GM12878 (cell line): ENCODE results near the gene CBX8. TPM values are rescaled to one million over a fixed set of nuclear protein-coding genes. Genes with fewer than 3 reads are reported as not detected.
A peak's percentile ranks its signal among the peaks of the same experiment; 100 is the strongest.

ENCODE experiments used
- ATAC-seq: fragments of 200-7000 bp; cut with Tn5 transposase; 3 replicates; pipeline ENCODE4 v1.9.1; 2020; ENCODE audit warnings: mild to moderate bottlenecking, moderate library complexity
- BruUV-seq: library from RNA; stranded (reverse); fragments of 400-500 nt; replicated peaks from 2 replicates; lab custom pipeline; 2021; lab: Mats Ljungman, UMichigan
- CTCF ChIA-PET: fragments of 300-600 bp; sonication (Branson Sonifier 250); formaldehyde crosslinking; extraction: SDS; loops from one replicate; lab custom pipeline; 2021; ENCODE audit warnings: inconsistent platforms; lab: Yijun Ruan, JAX
- POLR2A ChIA-PET: fragments of 350-600 bp; formaldehyde crosslinking; extraction: SDS; loops from one replicate; lab custom pipeline; 2021; ENCODE audit warnings: inconsistent platforms; lab: Charles Lee
- RAD21 ChIA-PET: fragments of 300-600 bp; sonication (Branson Sonifier 250); formaldehyde crosslinking; loops from one replicate; lab custom pipeline; 2023; ENCODE audit warnings: antibody characterized with exemption; ENCODE audit not compliant: unreplicated experiment; lab: Charles Lee
- SMC1A ChIA-PET: fragments of 300-600 bp; sonication (Branson Sonifier 250); formaldehyde crosslinking; loops from one replicate; lab custom pipeline; 2023; ENCODE audit not compliant: unreplicated experiment, uncharacterized antibody; lab: Charles Lee
- DNase-seq: peaks from one replicate; pipeline ENCODE4 v3.0.0-alpha.2; 2011; ENCODE audit warnings: low read depth, low spot score
- FAIRE-seq: peaks from 3 replicates; lab custom pipeline; 2011; peaks lifted over from hg19 to GRCh38; lab: Jason Lieb, UNC
- H2AFZ ChIP-seq: 2 replicates; pipeline ENCODE4 v1.6.0; 2011; ENCODE audit warnings: low read depth, low read length, control low read depth; ENCODE audit not compliant: control insufficient read depth
- H3K27ac ChIP-seq: 2 replicates; pipeline ENCODE4 v1.5.1; 2011; ENCODE audit warnings: control low read depth; ENCODE audit not compliant: control insufficient read depth, insufficient read depth
- H3K27me3 ChIP-seq, 2 experiments: replicated peaks in 1 of 2; 2 replicates each; pipeline versions ENCODE4 v1.6.0 to v1.6.1; 2011; ENCODE audit warnings: low read length in 1 of 2; ENCODE audit not compliant: control insufficient read depth in 2 of 2, insufficient read depth in 2 of 2
- H3K36me3 ChIP-seq, 2 experiments: 2 replicates each; pipeline ENCODE4 v1.5.1; 2011; ENCODE audit warnings: low read length in 1 of 2; ENCODE audit not compliant: control insufficient read depth in 2 of 2, insufficient read depth in 2 of 2
- H3K4me1 ChIP-seq: 2 replicates; pipeline ENCODE4 v1.6.1; 2011; ENCODE audit warnings: mild to moderate bottlenecking, low read length, moderate library complexity, mixed read lengths; ENCODE audit not compliant: control insufficient read depth, insufficient read depth
- H3K4me2 ChIP-seq: 2 replicates; pipeline ENCODE4 v1.6.0; 2011; ENCODE audit warnings: control low read depth; ENCODE audit not compliant: control insufficient read depth, insufficient read depth
- H3K4me3 ChIP-seq: fragments of 200-600 bp; sonication (generic); 2 replicates; pipeline ENCODE4 v1.5.1; 2016
- H3K79me2 ChIP-seq: 2 replicates; pipeline ENCODE4 v1.6.0; 2011; ENCODE audit warnings: low read length; ENCODE audit not compliant: control insufficient read depth, insufficient read depth
- H3K9ac ChIP-seq: 2 replicates; pipeline ENCODE4 v1.8.0; 2011; ENCODE audit warnings: low read length, control low read depth, mixed read lengths; ENCODE audit not compliant: control insufficient read depth, insufficient read depth
- H3K9me3 ChIP-seq: replicated peaks from 3 replicates; pipeline ENCODE4 v1.5.1; 2011; ENCODE audit warnings: mild to moderate bottlenecking, low read length; ENCODE audit not compliant: control insufficient read depth, insufficient read depth
- H4K20me1 ChIP-seq: 2 replicates; pipeline ENCODE4 v1.6.0; 2011; ENCODE audit not compliant: control insufficient read depth, insufficient read depth
- CHD4 ChIP-seq: fragments of 200-600 bp; sonication (generic); IDR thresholded peaks from 2 replicates; pipeline ENCODE4 v1.6.1; 2016; ENCODE audit warnings: mild to moderate bottlenecking
- CREB1 ChIP-seq: IDR thresholded peaks from 2 replicates; pipeline ENCODE4 v1.6.1; 2012; ENCODE audit warnings: low read depth, mild to moderate bottlenecking, inconsistent platforms
- KAT2A ChIP-seq: conservative IDR thresholded peaks from 2 replicates; pipeline ENCODE4 v1.6.1; 2011; ENCODE audit warnings: low read depth, low read length; ENCODE audit not compliant: control insufficient read depth
- SMARCA5 ChIP-seq: fragments of 450-650 bp; IDR thresholded peaks from 2 replicates; pipeline ENCODE4 v1.6.1; 2017; ENCODE audit warnings: mild to moderate bottlenecking
- TCF12 ChIP-seq: IDR thresholded peaks from 2 replicates; pipeline ENCODE4 v1.6.1; 2011; ENCODE audit warnings: low read depth, mild to moderate bottlenecking, low read length
- TCF3 ChIP-seq: IDR thresholded peaks from 2 replicates; pipeline ENCODE4 v1.6.1; 2012; ENCODE audit warnings: low read depth, mild to moderate bottlenecking, low read length, borderline replicate concordance; ENCODE audit not compliant: insufficient read depth
- ZNF207 ChIP-seq: fragments of 450-650 bp; IDR thresholded peaks from 2 replicates; pipeline ENCODE4 v1.6.1; 2014; ENCODE audit warnings: antibody characterized with exemption, mild to moderate bottlenecking, borderline replicate concordance
- ZSCAN29 ChIP-seq: fragments of 450-650 bp; IDR thresholded peaks from 2 replicates; pipeline ENCODE4 v1.6.1; 2017; ENCODE audit warnings: mild to moderate bottlenecking, moderate library complexity
- WGBS: methylation state at CpG from one replicate; pipeline ENCODE4 v1.1.6; 2016; ENCODE audit warnings: low lambda C conversion rate; ENCODE audit not compliant: insufficient replicate concordance, insufficient coverage; ENCODE audit errors: missing lambda C conversion rate; 5-methylcytosine and 5-hydroxymethylcytosine counted together
- in situ Hi-C: fragments of 300-500 bp; cut with MboI; formaldehyde crosslinking; loops from 9 replicates; pipeline ENCODE4 v1.14.3; 2018; ENCODE audit warnings: mixed read lengths
- intact Hi-C: fragments of 100-400 bp; cut with micrococcal nuclease; formaldehyde crosslinking; loops from one replicate; pipeline ENCODE4 v1.14.2; 2022; ENCODE audit not compliant: unreplicated experiment
- polyA plus RNA-seq, 11 experiments: library from polyadenylated mRNA; depleted of rRNA in 4 of 11; unstranded in 6 of 11; stranded (reverse) in 5 of 11; fragments of >200 nt; fragmentation: Nextera tagmentation in 4 of 11; fragmentation: Illumina TruSeq in 1 of 11; extraction: Ambion mirVana in 4 of 11; extraction: Trizol in 1 of 11; gene quantifications; 1 replicate in 1 of 11; 2 replicates in 10 of 11; pipeline versions ENCODE4 v1.2.1 to v1.2.3, GENCODE V29; 2011 to 2016; ENCODE audit warnings: inconsistent platforms in 2 of 11, missing spikeins in 2 of 11, low read depth in 1 of 11
- total RNA-seq, 4 experiments: library from RNA; depleted of rRNA in 3 of 4; stranded (reverse); fragments of >200 nt in 3 of 4; fragmentation: Illumina TruSeq in 1 of 4; extraction: Trizol in 1 of 4; gene quantifications; 2 replicates each; pipeline versions ENCODE4 v1.2.1 to v1.2.3, GENCODE V29; 2013 to 2021

Gene CBX8
- total and polyA plus RNA-seq, 10 of the 15 experiments (the other 5 are each of a cell fraction or from before 2014, with no cell fraction given): 0.03 to 6.7 (median 1.9) TPM

DNA sequence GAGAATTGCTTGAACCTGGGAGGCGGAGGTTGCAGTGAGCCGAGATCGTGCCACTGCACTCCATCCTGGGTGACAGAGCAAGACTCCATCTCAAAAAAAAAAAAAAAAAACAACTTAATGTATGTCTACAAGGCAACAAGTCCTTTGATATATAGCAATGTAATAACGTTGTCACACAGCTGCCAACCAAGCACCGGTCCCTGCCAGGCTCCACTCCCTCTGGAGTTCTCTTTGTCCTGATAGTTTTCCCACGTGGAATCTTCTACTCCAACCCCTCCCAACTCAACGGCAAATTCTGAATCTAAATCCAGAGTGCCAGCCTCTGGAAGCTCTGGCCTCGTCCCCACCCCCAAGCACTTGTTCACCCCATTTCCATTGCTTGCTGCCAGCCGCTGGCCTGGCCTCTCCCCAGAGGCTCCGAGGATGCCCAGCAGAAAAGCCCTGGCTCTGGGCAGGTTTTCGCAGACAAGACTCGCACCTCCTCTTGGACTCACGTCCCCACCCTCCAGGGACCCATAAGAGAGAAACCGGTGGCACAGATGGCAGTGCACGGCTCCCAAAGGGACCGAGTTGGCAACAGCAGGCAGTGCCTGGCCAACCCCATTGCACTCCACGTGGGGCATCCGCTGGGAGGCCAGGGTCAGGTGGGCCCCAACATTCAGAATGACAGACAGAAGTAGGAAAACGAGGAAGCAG lies 34.8 kb downstream of the CBX8 start:
- in situ Hi-C loops: no loop called here
- CTCF ChIA-PET: interaction anchor here (1.2 kb wide), 2 partner anchors 13 to 16 kb away, joined by 3 to 5 read pairs; no protein-coding TSS in a partner anchor

DNA sequence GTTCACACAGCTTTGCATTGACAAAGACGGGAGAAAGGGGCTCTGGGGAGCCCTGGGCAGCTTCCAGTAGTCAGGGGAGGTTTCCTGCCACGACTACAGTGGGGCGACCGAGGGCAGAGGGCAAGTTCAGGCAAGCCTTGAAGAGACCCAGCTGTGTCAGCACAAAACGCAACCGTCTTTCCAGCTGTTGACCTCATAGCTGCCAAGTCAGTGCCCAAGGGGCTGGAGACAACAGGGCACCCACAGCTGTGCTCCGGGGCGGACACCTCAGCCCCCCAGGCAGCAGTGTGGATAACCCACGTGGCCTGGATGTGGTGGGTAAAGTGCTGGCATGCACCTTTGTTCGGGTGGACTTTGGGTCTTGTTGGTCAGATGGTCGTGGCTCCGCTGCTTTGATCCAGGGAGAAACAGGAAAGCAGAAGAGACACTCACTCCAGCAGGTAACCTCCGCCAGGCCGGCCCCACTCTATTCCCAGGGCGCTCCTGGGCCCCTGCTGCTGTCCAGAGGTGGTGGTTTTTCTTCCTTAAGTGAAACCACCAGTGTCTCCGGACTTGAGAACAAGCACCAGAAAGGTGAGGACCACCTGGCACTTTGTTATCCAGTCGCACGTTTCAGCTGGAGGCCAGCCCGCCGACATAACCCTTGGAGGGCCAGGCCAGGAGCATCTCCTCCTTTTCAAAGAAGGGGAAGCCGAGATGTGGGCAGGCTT lies 36.5 kb downstream of the CBX8 start:
- no peak for TF ChIP-seq KAT2A
- peak; percentile 29; the same call in 1 of the 2 replicates for TF ChIP-seq TCF12
- no peak for TF ChIP-seq CREB1
- TF ChIP-seq TCF3: 0 out of 2 replicates have a peak, but pooled peaks have one; percentile 52
- no peak for TF ChIP-seq ZNF207
- WGBS: 43% methylated on average over 21 of the region's 21 CpGs
- H3K4me3 ChIP-seq: no peak overlapping the region
- no peak for DNase-seq
- no peak overlapping the region for H3K9ac ChIP-seq
- SMC1A ChIA-PET: no interaction called here
- peak overlapping the region; percentile 48 for H2AFZ ChIP-seq
- no peak for FAIRE-seq
- no peaks in the 10 kb centered on the region for H3K36me3 ChIP-seq
- H4K20me1 ChIP-seq: no peaks in the 10 kb centered on the region
- in situ Hi-C loops (no loop called here), intact Hi-C loops (no loop called here)
- POLR2A ChIA-PET: no interaction called here
- no peaks in the 10 kb centered on the region; a peak in 1 of 4 replicates for H3K27me3 ChIP-seq
- CTCF ChIA-PET: interaction anchor here (0.5 to 1.8 kb wide), 4 partner anchors 14 to 1053 kb away, joined by 3 to 8 read pairs (median 3); no protein-coding TSS in a partner anchor
- no peak overlapping the region for H3K4me2 ChIP-seq
- peak; percentile 55 for ATAC-seq
- no peak overlapping the region for H3K27ac ChIP-seq
- no peaks in the 10 kb centered on the region for H3K79me2 ChIP-seq
- H3K4me1 ChIP-seq: no peaks in the 10 kb centered on the region
- RAD21 ChIA-PET: no interaction called here
- no TSS peak for BruUV-seq
- H3K9me3 ChIP-seq: no peaks in the 10 kb centered on the region

More for the DNA sequence above, 34.8 kb downstream of the CBX8 start:
- no peak for TF ChIP-seq CHD4
- TF ChIP-seq SMARCA5: no peak
- no peak for TF ChIP-seq ZSCAN29
- RAD21 ChIA-PET: no interaction called here
- no peaks in the 10 kb centered on the region for H4K20me1 ChIP-seq
- no peaks in the 10 kb centered on the region for H3K27me3 ChIP-seq
- no peak for DNase-seq
- intact Hi-C loops: no loop called here
- no peaks in the 10 kb centered on the region for H3K9me3 ChIP-seq
- BruUV-seq: no TSS peak
- 48% methylated on average over 16 of the region's 19 CpGs for WGBS
- no peak overlapping the region for H3K27ac ChIP-seq
- SMC1A ChIA-PET: no interaction called here
- H2AFZ ChIP-seq: no peak overlapping the region
- FAIRE-seq: no peak
- ATAC-seq: no peak
- no peak overlapping the region for H3K9ac ChIP-seq
- H3K36me3 ChIP-seq: no peaks in the 10 kb centered on the region
- no peaks in the 10 kb centered on the region for H3K79me2 ChIP-seq
- POLR2A ChIA-PET: no interaction called here
- no peak overlapping the region for H3K4me2 ChIP-seq
- no peak overlapping the region for H3K4me3 ChIP-seq
- H3K4me1 ChIP-seq: no peaks in the 10 kb centered on the region
